HEK293 (cell line): Measurements from ENCODE around the gene EHD1.

Experiments used
- CTCF ChIA-PET: fragments of 350-600 bp; formaldehyde crosslinking; extraction: SDS; loops from one replicate; lab custom pipeline; 2021; ENCODE audit warnings: antibody characterized with exemption; lab: Yijun Ruan, JAX
- POLR2A ChIA-PET: fragments of 300-600 bp; formaldehyde crosslinking; extraction: SDS; loops from one replicate; lab custom pipeline; 2020; ENCODE audit warnings: antibody characterized with exemption, inconsistent platforms; lab: Yijun Ruan, JAX
- H3K27ac ChIP-seq: fragments of 200-500 bp; sonication (Bioruptor generic); 2 replicates; pipeline ENCODE4 v1.5.1; 2014; ENCODE audit warnings: low read depth, low read length, control low read depth, inconsistent platforms; ENCODE audit errors: extremely low read depth
- H3K36me3 ChIP-seq, 2 experiments: fragments of 200-500 bp in 1 of 2; sonication (Bioruptor generic) in 1 of 2; 1 replicate in 1 of 2; 2 replicates in 1 of 2; pipeline ENCODE4 v1.5.1; 2014 to 2017; ENCODE audit warnings: inconsistent platforms in 2 of 2, low read length in 2 of 2; ENCODE audit not compliant: control insufficient read depth in 2 of 2, insufficient read depth in 1 of 2
- H3K4me1 ChIP-seq: fragments of 200-500 bp; sonication (Bioruptor generic); 2 replicates; pipeline ENCODE4 v1.5.1; 2014; ENCODE audit warnings: mild to moderate bottlenecking, low read length, inconsistent platforms; ENCODE audit not compliant: control insufficient read depth, insufficient read depth
- H3K4me3 ChIP-seq: 2 replicates; pipeline ENCODE4 v1.5.1; 2011; ENCODE audit warnings: low read depth, mild to moderate bottlenecking, control low read depth, low read length, moderate library complexity
- H3K9me3 ChIP-seq: fragments of 200-500 bp; sonication (Bioruptor generic); 2 replicates; pipeline ENCODE4 v1.5.1; 2014; ENCODE audit warnings: low read depth, low read length, inconsistent platforms; ENCODE audit not compliant: control insufficient read depth, insufficient read depth
- FEZF1 ChIP-seq: fragments of 450-650 bp; formaldehyde crosslinking; IDR thresholded peaks from 2 replicates; pipeline ENCODE4 v1.5.1; 2016; ENCODE audit warnings: missing biosample characterization, missing genetic modification characterization
- GLIS2 ChIP-seq: fragments of 450-650 bp; formaldehyde crosslinking; IDR thresholded peaks from 2 replicates; pipeline ENCODE4 v1.5.1; 2016; ENCODE audit warnings: missing biosample characterization, missing genetic modification characterization
- KLF16 ChIP-seq: fragments of 450-650 bp; formaldehyde crosslinking; IDR thresholded peaks from 2 replicates; pipeline ENCODE4 v1.5.1; 2017; ENCODE audit warnings: missing biosample characterization, missing genetic modification characterization
- KLF9 ChIP-seq: fragments of 450-650 bp; formaldehyde crosslinking; IDR thresholded peaks from 2 replicates; pipeline ENCODE4 v1.5.1; 2016; ENCODE audit warnings: missing biosample characterization, missing genetic modification characterization, low read depth
- MEIS1 ChIP-seq: sonication (generic); formaldehyde crosslinking; IDR thresholded peaks from 2 replicates; pipeline ENCODE4 v1.8.1; 2022; ENCODE audit warnings: missing genetic modification reagents, mild to moderate bottlenecking, borderline replicate concordance
- PBX3 ChIP-seq: sonication (generic); formaldehyde crosslinking; IDR thresholded peaks from 2 replicates; pipeline ENCODE4 v1.8.1; 2022; ENCODE audit warnings: mild to moderate bottlenecking, moderate library complexity, missing genetic modification reagents
- PRDM10 ChIP-seq: fragments of 450-650 bp; formaldehyde crosslinking; IDR thresholded peaks from 2 replicates; pipeline ENCODE4 v1.5.1; 2016; ENCODE audit warnings: missing biosample characterization, missing genetic modification characterization
- SP2 ChIP-seq: fragments of 450-650 bp; formaldehyde crosslinking; IDR thresholded peaks from 2 replicates; pipeline ENCODE4 v1.5.1; 2016; ENCODE audit warnings: missing biosample characterization, missing genetic modification characterization
- ZBTB17 ChIP-seq: fragments of 450-650 bp; formaldehyde crosslinking; IDR thresholded peaks from 2 replicates; pipeline ENCODE4 v1.5.1; 2016; ENCODE audit warnings: missing biosample characterization, missing genetic modification characterization
- ZBTB20 ChIP-seq: fragments of 450-650 bp; formaldehyde crosslinking; IDR thresholded peaks from 2 replicates; pipeline ENCODE4 v1.5.1; 2016; ENCODE audit warnings: missing biosample characterization, missing genetic modification characterization
- ZBTB26 ChIP-seq: fragments of 450-650 bp; formaldehyde crosslinking; optimal IDR thresholded peaks from 2 replicates; pipeline ENCODE3; 2016; ENCODE audit warnings: missing biosample characterization, mild to moderate bottlenecking, missing genetic modification characterization
- ZFHX2 ChIP-seq: fragments of 450-650 bp; formaldehyde crosslinking; conservative IDR thresholded peaks from 2 replicates; pipeline ENCODE4 v1.5.1; 2016; ENCODE audit warnings: missing biosample characterization, missing genetic modification characterization
- ZIC2 ChIP-seq: fragments of 450-650 bp; formaldehyde crosslinking; IDR thresholded peaks from 2 replicates; pipeline ENCODE4 v1.5.1; 2016; ENCODE audit warnings: missing biosample characterization, missing genetic modification characterization
- ZNF157 ChIP-seq: fragments of 450-650 bp; formaldehyde crosslinking; IDR thresholded peaks from 2 replicates; pipeline ENCODE4 v1.5.1; 2016; ENCODE audit warnings: missing biosample characterization, missing genetic modification characterization
- ZNF184 ChIP-seq: fragments of 450-650 bp; IDR thresholded peaks from 2 replicates; pipeline ENCODE4 v1.5.1; 2018; ENCODE audit warnings: missing biosample characterization, mild to moderate bottlenecking, missing genetic modification characterization
- ZNF214 ChIP-seq: fragments of 450-650 bp; formaldehyde crosslinking; IDR thresholded peaks from 2 replicates; pipeline ENCODE4 v1.5.1; 2017; ENCODE audit warnings: missing biosample characterization, mild to moderate bottlenecking, missing genetic modification characterization, borderline replicate concordance
- ZNF280C ChIP-seq: fragments of 450-650 bp; formaldehyde crosslinking; IDR thresholded peaks from 2 replicates; pipeline ENCODE4 v1.5.1; 2016; ENCODE audit warnings: missing biosample characterization, missing genetic modification characterization
- ZNF391 ChIP-seq: fragments of 450-650 bp; formaldehyde crosslinking; IDR thresholded peaks from 2 replicates; pipeline ENCODE4 v1.5.1; 2016; ENCODE audit warnings: low read depth, missing biosample characterization, missing genetic modification characterization, borderline replicate concordance
- ZNF501 ChIP-seq: fragments of 450-650 bp; formaldehyde crosslinking; IDR thresholded peaks from 2 replicates; pipeline ENCODE4 v1.5.1; 2016; ENCODE audit warnings: missing biosample characterization, missing genetic modification characterization
- ZNF571 ChIP-seq: fragments of 450-650 bp; formaldehyde crosslinking; IDR thresholded peaks from 2 replicates; pipeline ENCODE4 v1.5.0; 2017; ENCODE audit warnings: missing biosample characterization, missing genetic modification characterization
- ZNF596 ChIP-seq: fragments of 450-650 bp; IDR thresholded peaks from 2 replicates; pipeline ENCODE4 v1.5.0; 2018; ENCODE audit warnings: missing biosample characterization, mild to moderate bottlenecking, missing genetic modification characterization, moderate library complexity
- ZNF600 ChIP-seq: fragments of 450-650 bp; formaldehyde crosslinking; IDR thresholded peaks from 2 replicates; pipeline ENCODE4 v1.5.1; 2016; ENCODE audit warnings: missing biosample characterization, missing genetic modification characterization
- ZNF623 ChIP-seq: fragments of 450-650 bp; formaldehyde crosslinking; IDR thresholded peaks from 2 replicates; pipeline ENCODE4 v1.5.1; 2016; ENCODE audit warnings: missing biosample characterization, missing genetic modification characterization
- ZNF629 ChIP-seq: fragments of 450-650 bp; formaldehyde crosslinking; IDR thresholded peaks from 2 replicates; pipeline ENCODE4 v1.5.1; 2017; ENCODE audit warnings: missing biosample characterization, missing genetic modification characterization
- ZNF747 ChIP-seq: fragments of 450-650 bp; formaldehyde crosslinking; IDR thresholded peaks from 2 replicates; pipeline ENCODE4 v1.5.1; 2016; ENCODE audit warnings: missing biosample characterization, missing genetic modification characterization
- ZNF768 ChIP-seq: fragments of 450-650 bp; formaldehyde crosslinking; IDR thresholded peaks from 2 replicates; pipeline ENCODE4 v1.5.1; 2018; ENCODE audit warnings: missing biosample characterization, mild to moderate bottlenecking, missing genetic modification characterization
- ZNF791 ChIP-seq: fragments of 450-650 bp; formaldehyde crosslinking; IDR thresholded peaks from 2 replicates; pipeline ENCODE4 v1.5.1; 2016; ENCODE audit warnings: missing biosample characterization, missing genetic modification characterization
- ZNF843 ChIP-seq: fragments of 450-650 bp; formaldehyde crosslinking; IDR thresholded peaks from 2 replicates; pipeline ENCODE4 v1.5.1; 2016; ENCODE audit warnings: missing biosample characterization, missing genetic modification characterization
- ZSCAN30 ChIP-seq: fragments of 450-650 bp; IDR thresholded peaks from 2 replicates; pipeline ENCODE4 v1.5.1; 2018; ENCODE audit warnings: missing biosample characterization, mild to moderate bottlenecking, missing genetic modification characterization, moderate library complexity

Gene EHD1

GRCh38 chr11:64844330-64845128 is 33.9 kb downstream of the EHD1 start, which contains the start of gene CDC42BPG (continued):
- TF ChIP-seq KLF9 (tag by site-specific recombination) (0 out of 2 replicates have a peak, but pooled peaks have one; percentile 3), ZNF596 (no peak), ZNF791 (tag by site-specific recombination) (no peak), FEZF1 (tag by site-specific recombination) (no peak), SP2 (tag by site-specific recombination) (peak; percentile 64), ZNF623 (tag by site-specific recombination) (no peak), MEIS1 (CRISPR knock-in tag) (no peak), ZNF184 (tag by site-specific recombination) (no peak), PRDM10 (peak; percentile 63), ZNF600 (tag by site-specific recombination) (no peak), ZNF280C (tag by site-specific recombination) (no peak), ZNF157 (tag by site-specific recombination) (no peak), ZNF747 (tag by site-specific recombination) (no peak), ZNF768 (tag by site-specific recombination) (no peak), ZSCAN30 (0 out of 2 replicates have a peak, but pooled peaks have one; percentile 41), ZNF214 (no peak)

- POLR2A ChIA-PET = interaction anchor here (0.6 to 1.5 kb wide), 8 partner anchors 9 to 290 kb away, joined by 3 to 9 read pairs (median 3); partner anchors contain the start of genes MEN1, SF1 and ZNHIT2
- no peak overlapping the region; the same call in 1 of the 2 replicates for H3K27ac ChIP-seq
- H3K9me3 ChIP-seq = no peaks in the 10 kb centered on the region
- H3K4me3 ChIP-seq = peak overlapping the region; percentile 50
- CTCF ChIA-PET = interaction anchor here (0.7 to 2.0 kb wide), 9 partner anchors 10 to 254 kb away, joined by 3 to 5 read pairs (median 4); no protein-coding TSS in a partner anchor
- H3K36me3 ChIP-seq = peaks cover 0 to 3% of the 10 kb centered on the region in 2 experiments; a peak in 1 of 3 replicates
- H3K4me1 ChIP-seq = no peaks in the 10 kb centered on the region; the same call in 1 of the 2 replicates
- TF ChIP-seq ZIC2 (tag by site-specific recombination) (peak; percentile 96), ZNF501 (no peak), ZFHX2 (tag by site-specific recombination) (peak; percentile 29; the same call in 1 of the 2 replicates), ZNF391 (tag by site-specific recombination) (0 out of 2 replicates have a peak, but pooled peaks have one; percentile 55), ZNF571 (no peak), PBX3 (CRISPR knock-in tag) (no peak), ZBTB20 (tag by site-specific recombination) (peak; percentile 13; the same call in 1 of the 2 replicates), KLF16 (tag by site-specific recombination) (no peak), ZBTB17 (0 out of 2 replicates have a peak, but pooled peaks have one; percentile 36), ZNF843 (0 out of 2 replicates have a peak, but pooled peaks have one; percentile 21), GLIS2 (tag by site-specific recombination) (peak; percentile 79), ZNF629 (tag by site-specific recombination) (peak; percentile 41), ZBTB26 (tag by site-specific recombination) (no peak)
Measured at GRCh38 chr11:64843686-64844329, 34.6 kb downstream of the EHD1 start.
